ENCODE data around the gene KRT80. TPM values are rescaled to one million over a fixed set of nuclear protein-coding genes. Genes with fewer than 3 reads are reported as not detected.

Gene KRT80
- total and polyA plus RNA-seq, 2 of the 13 experiments (the other 11 are each of a cell fraction or from before 2014, with no cell fraction given), result 0.27 to 0.53 TPM

- TF ChIP-seq DBP (CRISPR knock-in tag; IDR thresholded peaks at IDR 0.05; ENCODE audit: not compliant biosample characterization), result no peak
These were observed 18.5 kb upstream of the KRT80 start (continued) for GRCh38 chr12:52210186-52210924.

GRCh38 chr12:52209321-52209720 is 17.5 kb upstream of the KRT80 start:
- under 1% methylated on average over 7 of the region's 8 CpGs for WGBS (ENCODE audit: low lambda C conversion rate)
- H4K20me1 ChIP-seq (ENCODE audit: insufficient read depth, low read length), result 0 out of 2 replicates have a peak, but pooled peaks cover 2% of the 10 kb centered on the region
- H3K27ac ChIP-seq (ENCODE audit: extremely low read length, insufficient read depth, low read length), result no peak overlapping the region
- H3K27me3 ChIP-seq (ENCODE audit: control insufficient read depth in 1 of 2, insufficient read depth in 2 of 2, low read length in 2 of 2), result peaks cover 13 to 48% of the 10 kb centered on the region in 2 experiments; a peak in 4 of 5 replicates
- no peaks in the 10 kb centered on the region for H3K4me1 ChIP-seq (ENCODE audit: insufficient read depth, low read length)
- CTCF ChIA-PET (ENCODE audit: low intra/inter-chr PET ratio, low total read pairs), result no interaction called here
- H2AFZ ChIP-seq (ENCODE audit: low read length), result no peak overlapping the region
- FAIRE-seq (no peak), ATAC-seq (no peak), DNase-seq (ENCODE audit: low spot score) (no peak)
- H3K9me3 ChIP-seq (ENCODE audit: low read length), result no peaks in the 10 kb centered on the region
- no peak overlapping the region for H3K4me3 ChIP-seq (replicated peaks in 1 of 3; ENCODE audit: insufficient read depth in 1 of 3, low read depth in 2 of 3, low read length in 3 of 3)
- no peak overlapping the region for H3K9ac ChIP-seq (ENCODE audit: insufficient read depth, low read depth, low read length)
- intact Hi-C loops (cut with micrococcal nuclease; ENCODE audit: unreplicated experiment) (no loop called here), in situ Hi-C loops (cut with HindIII; ENCODE audit: extremely low pct_ligation_motif_present, low pct_unique_long_range_greater_than_20kb) (no loop called here)
- no peaks in the 10 kb centered on the region for H3K79me2 ChIP-seq (ENCODE audit: insufficient read depth, low read length)
- BruUV-seq (replicated peaks), result no TSS peak
- POLR2A ChIA-PET, result no interaction called here
- no peak overlapping the region for H3K4me2 ChIP-seq (ENCODE audit: low read depth, low read length)
- TF ChIP-seq GATAD1 (CRISPR knock-in tag; IDR thresholded peaks at IDR 0.05) (no peak), NAIF1 (CRISPR knock-in tag; IDR thresholded peaks at IDR 0.05; ENCODE audit: borderline replicate concordance) (no peak), ZSCAN20 (CRISPR knock-in tag; IDR thresholded peaks at IDR 0.05; ENCODE audit: borderline replicate concordance) (no peak), IRX3 (CRISPR knock-in tag; IDR thresholded peaks at IDR 0.05; ENCODE audit: borderline replicate concordance, low read depth) (no peak), NFATC3 (CRISPR knock-in tag; IDR thresholded peaks at IDR 0.05) (no peak), ZNF547 (CRISPR knock-in tag; IDR thresholded peaks at IDR 0.05) (no peak), ZSCAN30 (CRISPR knock-in tag; IDR thresholded peaks at IDR 0.05) (no peak), MTA1 (CRISPR knock-in tag; IDR thresholded peaks at IDR 0.05; ENCODE audit: borderline replicate concordance) (no peak), RARG (CRISPR knock-in tag; IDR thresholded peaks at IDR 0.05; ENCODE audit: low read depth) (no peak), NBN (conservative IDR thresholded peaks at IDR 0.05) (no peak), MYPOP (CRISPR knock-in tag; IDR thresholded peaks at IDR 0.05) (no peak), ZNF607 (CRISPR knock-in tag; IDR thresholded peaks at IDR 0.05; ENCODE audit: borderline replicate concordance) (no peak), ZIK1 (CRISPR knock-in tag; IDR thresholded peaks at IDR 0.05; ENCODE audit: borderline replicate concordance, low read depth) (no peak), ZNF34 (CRISPR knock-in tag; IDR thresholded peaks at IDR 0.05; ENCODE audit: borderline replicate concordance) (no peak), MAFK (conservative IDR thresholded peaks at IDR 0.05 in 1 of 2, IDR thresholded peaks at IDR 0.05 in 1 of 2; ENCODE audit: low read length in 2 of 2) (no peak), ZNF362 (CRISPR knock-in tag; IDR thresholded peaks at IDR 0.05; ENCODE audit: borderline replicate concordance) (no peak)
- H3K36me3 ChIP-seq (replicated peaks in 1 of 2; ENCODE audit: control insufficient read depth in 1 of 2, insufficient read depth in 2 of 2, low read length in 2 of 2), result no peaks in the 10 kb centered on the region
